ENCODE results near the gene RASA1.
"Not testable (repeated sequence)": the region's sequence is repeated elsewhere in the genome, so short reads cannot be mapped to it uniquely, and the experiment has no call there.

Gene RASA1

DNA sequence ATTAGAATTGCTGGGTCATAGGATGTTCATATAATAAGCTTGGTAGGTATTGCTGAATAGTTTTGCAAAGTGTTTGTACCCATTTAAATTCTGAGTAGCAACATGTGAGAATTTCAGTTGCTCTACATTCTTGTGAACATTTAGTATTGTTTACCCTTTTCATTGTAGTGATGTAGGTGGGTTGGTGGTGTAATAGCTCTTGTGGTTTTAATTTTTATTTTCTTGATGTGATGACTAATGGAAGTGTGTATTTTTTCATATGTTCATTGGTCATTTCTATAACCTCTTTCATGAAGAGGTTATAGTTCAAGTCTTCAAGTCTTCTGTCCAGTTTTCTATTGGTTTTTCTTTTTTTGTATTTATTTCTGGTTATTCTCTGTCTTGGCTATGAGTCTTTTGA, 34.4 kb downstream of the RASA1 start:
- TF ChIP-seq, protein P1, sequence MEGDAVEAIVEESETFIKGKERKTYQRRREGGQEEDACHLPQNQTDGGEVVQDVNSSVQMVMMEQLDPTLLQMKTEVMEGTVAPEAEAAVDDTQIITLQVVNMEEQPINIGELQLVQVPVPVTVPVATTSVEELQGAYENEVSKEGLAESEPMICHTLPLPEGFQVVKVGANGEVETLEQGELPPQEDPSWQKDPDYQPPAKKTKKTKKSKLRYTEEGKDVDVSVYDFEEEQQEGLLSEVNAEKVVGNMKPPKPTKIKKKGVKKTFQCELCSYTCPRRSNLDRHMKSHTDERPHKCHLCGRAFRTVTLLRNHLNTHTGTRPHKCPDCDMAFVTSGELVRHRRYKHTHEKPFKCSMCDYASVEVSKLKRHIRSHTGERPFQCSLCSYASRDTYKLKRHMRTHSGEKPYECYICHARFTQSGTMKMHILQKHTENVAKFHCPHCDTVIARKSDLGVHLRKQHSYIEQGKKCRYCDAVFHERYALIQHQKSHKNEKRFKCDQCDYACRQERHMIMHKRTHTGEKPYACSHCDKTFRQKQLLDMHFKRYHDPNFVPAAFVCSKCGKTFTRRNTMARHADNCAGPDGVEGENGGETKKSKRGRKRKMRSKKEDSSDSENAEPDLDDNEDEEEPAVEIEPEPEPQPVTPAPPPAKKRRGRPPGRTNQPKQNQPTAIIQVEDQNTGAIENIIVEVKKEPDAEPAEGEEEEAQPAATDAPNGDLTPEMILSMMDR (IDR thresholded peaks at IDR 0.05; ENCODE audit: extremely low read depth, insufficient read depth, missing control alignments) = no peak
- in situ Hi-C loops (cut with MboI; ENCODE audit: low pct_unique_long_range_greater_than_20kb, low sequenced_read_pairs, unreplicated experiment) = no loop called here
- DNase-seq (ENCODE audit: low spot score) = no peak

DNA sequence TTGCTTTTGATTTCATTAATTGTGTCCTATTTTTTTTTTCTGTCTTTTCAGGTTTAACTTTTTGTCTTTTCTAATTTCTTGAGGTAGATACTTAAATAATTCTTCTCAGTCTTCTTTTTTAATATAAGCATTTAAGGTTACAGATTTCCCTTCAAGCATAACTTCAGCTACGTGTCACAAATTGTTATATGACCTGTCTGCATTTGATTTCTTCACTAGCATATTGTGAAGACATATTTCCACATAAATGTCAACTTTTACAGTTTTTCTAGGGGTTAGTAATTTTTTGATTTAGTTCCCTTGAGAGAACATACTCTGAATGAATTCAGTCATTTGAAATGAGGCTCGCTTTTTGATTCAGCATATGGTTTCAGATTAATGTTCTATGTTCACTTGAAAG, 35.6 kb downstream of the RASA1 start:
- DNase-seq (ENCODE audit: low spot score) = no peak
- TF ChIP-seq, protein P1 (IDR thresholded peaks at IDR 0.05; ENCODE audit: extremely low read depth, insufficient read depth, missing control alignments) = no peak
- in situ Hi-C loops (cut with MboI; ENCODE audit: low pct_unique_long_range_greater_than_20kb, low sequenced_read_pairs, unreplicated experiment) = no loop called here

DNA sequence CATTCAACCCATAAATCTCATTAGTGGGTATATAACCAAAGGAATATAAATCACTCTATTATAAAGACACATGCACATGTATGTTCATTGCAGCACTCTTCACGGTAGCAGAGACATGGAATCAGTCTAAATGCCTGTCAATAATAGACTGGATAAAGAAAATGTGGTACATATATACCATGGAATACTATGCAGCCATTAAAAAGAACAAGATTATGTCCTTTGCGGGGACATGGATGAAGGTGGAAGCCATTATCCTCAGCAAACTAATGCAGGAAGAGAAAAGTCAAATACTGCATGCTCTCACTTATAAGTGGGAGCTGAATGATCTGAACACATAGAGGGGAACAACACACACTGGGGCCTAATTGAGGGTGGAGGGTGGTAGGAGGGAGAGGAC, 38.4 kb downstream of the RASA1 start:
- DNase-seq (ENCODE audit: low spot score); in situ Hi-C loops (cut with MboI; ENCODE audit: low pct_unique_long_range_greater_than_20kb, low sequenced_read_pairs, unreplicated experiment): not testable (repeated sequence)

DNA sequence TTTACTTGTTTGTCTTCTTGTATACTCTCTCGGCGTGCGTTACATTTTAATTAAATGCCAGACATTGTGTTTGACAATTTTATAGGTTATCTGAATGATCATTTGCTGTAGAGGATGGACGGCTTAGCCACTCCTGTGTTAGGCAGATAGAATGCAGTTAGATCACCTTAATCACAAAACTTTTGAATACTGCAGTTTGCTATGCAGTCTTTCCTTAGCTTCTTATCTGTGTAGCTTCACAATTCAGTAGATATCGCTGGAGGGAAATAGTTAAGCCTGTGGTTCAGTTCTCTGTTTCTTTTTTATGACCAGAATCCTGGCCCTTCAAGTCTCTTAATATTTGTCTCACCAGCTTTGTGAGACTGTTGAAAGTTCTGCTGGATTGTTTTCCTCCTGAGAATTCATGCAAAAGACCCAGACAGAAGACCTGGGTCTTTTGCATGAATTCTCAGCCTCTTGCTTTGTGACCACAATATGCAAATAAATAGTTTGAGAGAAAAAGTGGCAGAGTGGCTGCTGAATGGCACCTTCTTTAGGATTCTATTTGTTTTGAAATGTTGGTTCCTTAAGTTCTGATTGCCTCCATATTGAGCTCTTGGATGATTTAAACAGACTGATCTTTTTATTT, 40.2 kb downstream of the RASA1 start:
- TF ChIP-seq, protein P1 (IDR thresholded peaks at IDR 0.05; ENCODE audit: extremely low read depth, insufficient read depth, missing control alignments) = no peak
- DNase-seq (ENCODE audit: low spot score) = no peak
- in situ Hi-C loops (cut with MboI; ENCODE audit: low pct_unique_long_range_greater_than_20kb, low sequenced_read_pairs, unreplicated experiment) = no loop called here

DNA sequence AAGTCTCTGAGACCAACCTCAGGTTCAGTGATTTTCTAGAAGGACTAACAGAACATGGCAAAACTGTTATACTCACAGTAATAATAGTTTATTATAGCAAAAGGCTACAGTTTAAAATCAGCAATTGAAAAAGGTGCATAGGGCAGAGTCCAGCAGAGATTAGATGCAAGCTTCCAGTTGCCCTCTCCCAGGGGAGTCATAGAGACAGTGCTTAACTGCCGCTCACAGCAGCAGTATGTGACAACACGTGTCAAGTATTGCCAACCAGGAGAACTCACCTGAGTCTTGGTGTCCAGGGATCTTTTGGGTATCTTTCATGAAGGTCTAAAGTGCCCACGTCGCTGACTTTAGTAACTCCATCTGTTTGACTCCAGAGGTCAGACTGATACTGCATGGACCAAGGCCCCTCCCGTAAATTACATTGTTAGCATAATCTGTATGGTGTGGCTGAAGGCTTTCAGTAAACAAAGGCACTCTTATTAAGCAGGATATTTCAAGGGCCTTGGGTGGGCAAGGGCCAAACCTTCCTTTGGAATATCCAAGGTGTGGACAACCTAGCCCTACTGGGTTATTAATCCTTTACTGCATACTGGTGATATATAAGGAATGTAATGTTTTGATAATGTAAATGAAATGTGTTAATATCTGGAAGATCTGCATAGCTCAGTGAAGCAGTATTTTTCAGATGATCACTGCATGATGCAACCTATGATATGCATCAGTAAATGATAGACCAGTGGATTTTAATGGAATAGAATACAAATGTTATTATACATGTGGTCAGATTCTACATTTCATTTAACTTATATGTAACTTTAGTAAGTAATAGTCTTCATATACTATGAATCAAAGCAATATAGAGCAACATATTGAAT, 44.0 kb downstream of the RASA1 start:
- TF ChIP-seq, protein P1 (IDR thresholded peaks at IDR 0.05; ENCODE audit: extremely low read depth, insufficient read depth, missing control alignments) = no peak
- no peak for DNase-seq (ENCODE audit: low spot score)
- in situ Hi-C loops (cut with MboI; ENCODE audit: low pct_unique_long_range_greater_than_20kb, low sequenced_read_pairs, unreplicated experiment) = no loop called here

DNA sequence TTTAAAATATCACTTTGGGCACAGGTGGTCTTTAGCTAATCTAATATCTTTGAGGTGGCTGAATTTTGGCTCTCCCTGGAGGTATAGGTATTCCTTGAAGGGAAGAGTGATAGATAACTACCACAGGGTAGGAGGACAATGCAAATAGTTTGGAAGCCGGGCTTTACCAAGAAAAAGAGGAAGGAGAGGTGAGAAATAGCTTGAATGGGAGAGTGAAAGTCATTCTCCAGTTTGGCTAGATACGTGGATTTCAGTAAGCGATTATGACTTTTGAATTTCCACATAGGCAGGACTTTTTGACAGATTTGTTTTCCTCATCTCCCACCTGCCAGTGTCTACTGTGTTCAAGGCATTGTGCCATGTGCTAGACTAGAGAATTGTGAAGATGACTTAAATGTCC, 45.5 kb downstream of the RASA1 start:
- TF ChIP-seq, protein P1 (IDR thresholded peaks at IDR 0.05; ENCODE audit: extremely low read depth, insufficient read depth, missing control alignments) = no peak
- in situ Hi-C loops (cut with MboI; ENCODE audit: low pct_unique_long_range_greater_than_20kb, low sequenced_read_pairs, unreplicated experiment) = no loop called here
- DNase-seq (ENCODE audit: low spot score) = no peak

DNA sequence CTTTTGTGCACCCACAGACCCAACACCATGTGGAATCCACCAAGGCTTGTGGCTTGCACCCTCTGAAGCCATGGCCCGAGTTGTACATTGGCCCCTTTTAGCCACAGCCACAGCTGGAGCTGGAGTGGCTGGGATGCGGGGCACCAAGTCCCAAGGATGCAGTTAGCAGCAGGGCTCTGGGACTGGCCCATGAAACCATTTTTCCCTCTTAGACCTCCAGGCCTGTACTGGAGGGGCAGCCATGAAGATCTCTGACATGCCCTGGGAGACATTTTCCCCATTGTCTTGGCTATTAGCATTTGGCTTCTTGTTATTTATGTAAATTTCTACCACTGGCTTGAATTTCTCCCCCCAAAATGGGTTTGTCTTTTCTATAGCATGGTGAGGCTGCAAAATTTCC, 51.8 kb downstream of the RASA1 start:
- in situ Hi-C loops (cut with MboI; ENCODE audit: low pct_unique_long_range_greater_than_20kb, low sequenced_read_pairs, unreplicated experiment) = no loop called here
- TF ChIP-seq, protein P1 (IDR thresholded peaks at IDR 0.05; ENCODE audit: extremely low read depth, insufficient read depth, missing control alignments) = no peak
- DNase-seq (ENCODE audit: low spot score) = no peak
